HepG2 (cell line): ENCODE measurements around the gene TBX6. TPM values are rescaled to one million over a fixed set of nuclear protein-coding genes. Genes with fewer than 3 reads are reported as not detected.

ENCODE experiments used
- CENPX ChIP-seq: sonication (generic); formaldehyde crosslinking; IDR thresholded peaks from 2 replicates; pipeline ENCODE4 v1.9.0; 2021; ENCODE audit warnings: mild to moderate bottlenecking, missing genetic modification reagents, moderate library complexity
- GLI4 ChIP-seq: sonication (generic); formaldehyde crosslinking; IDR thresholded peaks from 2 replicates; pipeline ENCODE4 v1.5.1; 2020; ENCODE audit warnings: missing genetic modification reagents, mild to moderate bottlenecking, moderate library complexity, borderline replicate concordance
- HOXA7 ChIP-seq: sonication (generic); formaldehyde crosslinking; IDR thresholded peaks from 2 replicates; pipeline ENCODE4 v1.8.1; 2022; ENCODE audit warnings: mild to moderate bottlenecking, missing genetic modification reagents, moderate library complexity
- ISX ChIP-seq: sonication (generic); formaldehyde crosslinking; conservative IDR thresholded peaks from 2 replicates; pipeline ENCODE4 v1.5.0; 2020; ENCODE audit warnings: missing genetic modification reagents
- RERE ChIP-seq: IDR thresholded peaks from 2 replicates; pipeline ENCODE4 v1.6.1; 2016; ENCODE audit warnings: low read depth, missing genetic modification reagents, missing compliant biosample characterization
- SIN3B ChIP-seq: fragments of 150-350 bp; IDR thresholded peaks from 2 replicates; pipeline ENCODE4 v1.6.1; 2014; ENCODE audit warnings: low read length
- SRY ChIP-seq: sonication (generic); formaldehyde crosslinking; IDR thresholded peaks from 2 replicates; pipeline ENCODE4 v1.8.0; 2022; ENCODE audit warnings: mild to moderate bottlenecking, missing genetic modification reagents
- TAF15 ChIP-seq: fragments of 200-400 bp; formaldehyde crosslinking; IDR thresholded peaks from one replicate; pipeline ENCODE4 v1.6.1; 2018; ENCODE audit warnings: mild to moderate bottlenecking, low read depth, low read length; ENCODE audit not compliant: poor library complexity, severe bottlenecking
- TSC22D2 ChIP-seq: sonication (generic); formaldehyde crosslinking; IDR thresholded peaks from 2 replicates; pipeline ENCODE4 v1.5.1; 2020; ENCODE audit warnings: missing genetic modification reagents, mild to moderate bottlenecking, borderline replicate concordance
- ZFAT ChIP-seq: sonication (generic); formaldehyde crosslinking; conservative IDR thresholded peaks from 2 replicates; pipeline ENCODE4 v1.8.1; 2023; ENCODE audit warnings: missing genetic modification reagents, inconsistent platforms
- ZNF180 ChIP-seq: sonication (generic); formaldehyde crosslinking; IDR thresholded peaks from 2 replicates; pipeline ENCODE4 v1.4.0; 2020; ENCODE audit warnings: low read depth, missing genetic modification reagents, borderline replicate concordance
- ZNF224 ChIP-seq: sonication (generic); formaldehyde crosslinking; IDR thresholded peaks from 2 replicates; pipeline ENCODE4 v1.5.0; 2020; ENCODE audit warnings: mild to moderate bottlenecking, missing genetic modification reagents
- ZNF460 ChIP-seq: sonication (generic); formaldehyde crosslinking; IDR thresholded peaks from 2 replicates; pipeline ENCODE4 v1.5.1; 2020; ENCODE audit warnings: missing genetic modification reagents, mild to moderate bottlenecking, borderline replicate concordance
- ZSCAN12 ChIP-seq: sonication (generic); formaldehyde crosslinking; IDR thresholded peaks from 2 replicates; pipeline ENCODE4 v1.9.0; 2021; ENCODE audit warnings: mild to moderate bottlenecking, missing genetic modification reagents
- polyA plus RNA-seq, 8 experiments: library from polyadenylated mRNA; depleted of rRNA in 3 of 8; stranded (reverse) in 7 of 8; unstranded in 1 of 8; fragments of >200 nt; fragmentation: Illumina TruSeq in 4 of 8; extraction: Trizol in 4 of 8; gene quantifications; 2 replicates each; pipeline versions ENCODE4 v1.2.1 to v1.2.3, GENCODE V29; 2011 to 2016; ENCODE audit warnings: low read depth in 4 of 8, missing spikeins in 1 of 8, mixed read lengths in 1 of 8; ENCODE audit not compliant: insufficient read depth in 1 of 8
- total RNA-seq, 5 experiments: library from RNA; depleted of rRNA; stranded (reverse); fragments of >200 nt; fragmentation: Illumina TruSeq; extraction: Trizol; gene quantifications; 2 replicates each; pipeline ENCODE4 v1.2.3, GENCODE V29; 2016; ENCODE audit warnings: low read depth in 1 of 5
- TF ChIP-seq, protein P1 (sequence below): sonication (generic); formaldehyde crosslinking; IDR thresholded peaks from 2 replicates; pipeline ENCODE4 v1.5.0; 2020; ENCODE audit warnings: missing genetic modification reagents
- TF ChIP-seq, protein P2 (sequence below): sonication (generic); formaldehyde crosslinking; IDR thresholded peaks from 2 replicates; pipeline ENCODE4 v1.5.0; 2020; ENCODE audit warnings: missing genetic modification reagents

The TBX6 gene
- total and polyA plus RNA-seq, 2 of the 13 experiments (the other 11 are each of a cell fraction or from before 2014, with no cell fraction given) = 0.24 to 0.42 TPM

- TF ChIP-seq TSC22D2 (CRISPR knock-in tag) = no peak
- TF ChIP-seq, protein P1, sequence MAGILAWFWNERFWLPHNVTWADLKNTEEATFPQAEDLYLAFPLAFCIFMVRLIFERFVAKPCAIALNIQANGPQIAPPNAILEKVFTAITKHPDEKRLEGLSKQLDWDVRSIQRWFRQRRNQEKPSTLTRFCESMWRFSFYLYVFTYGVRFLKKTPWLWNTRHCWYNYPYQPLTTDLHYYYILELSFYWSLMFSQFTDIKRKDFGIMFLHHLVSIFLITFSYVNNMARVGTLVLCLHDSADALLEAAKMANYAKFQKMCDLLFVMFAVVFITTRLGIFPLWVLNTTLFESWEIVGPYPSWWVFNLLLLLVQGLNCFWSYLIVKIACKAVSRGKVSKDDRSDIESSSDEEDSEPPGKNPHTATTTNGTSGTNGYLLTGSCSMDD = 0 out of 2 replicates have a peak, but pooled peaks have one; percentile 63
- TF ChIP-seq TAF15 = peak; percentile 68
- TF ChIP-seq HOXA7 (CRISPR knock-in tag) = no peak
- TF ChIP-seq, protein P2, sequence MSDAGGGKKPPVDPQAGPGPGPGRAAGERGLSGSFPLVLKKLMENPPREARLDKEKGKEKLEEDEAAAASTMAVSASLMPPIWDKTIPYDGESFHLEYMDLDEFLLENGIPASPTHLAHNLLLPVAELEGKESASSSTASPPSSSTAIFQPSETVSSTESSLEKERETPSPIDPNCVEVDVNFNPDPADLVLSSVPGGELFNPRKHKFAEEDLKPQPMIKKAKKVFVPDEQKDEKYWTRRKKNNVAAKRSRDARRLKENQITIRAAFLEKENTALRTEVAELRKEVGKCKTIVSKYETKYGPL = 0 out of 2 replicates have a peak, but pooled peaks have one; percentile 12
- 0 out of 2 replicates have a peak, but pooled peaks have one; percentile 66 for TF ChIP-seq ISX (CRISPR knock-in tag)
- no peak for TF ChIP-seq CENPX (CRISPR knock-in tag)
- no peak for TF ChIP-seq ZNF460
- 0 out of 2 replicates have a peak, but pooled peaks have one; percentile 4 for TF ChIP-seq RERE (CRISPR knock-in tag)
- TF ChIP-seq SIN3B = no peak
- TF ChIP-seq ZSCAN12 (CRISPR knock-in tag) = 0 out of 2 replicates have a peak, but pooled peaks have one; percentile 70
- TF ChIP-seq ZFAT (CRISPR knock-in tag) = peak; percentile 89
- TF ChIP-seq ZNF180 (CRISPR knock-in tag) = 0 out of 2 replicates have a peak, but pooled peaks have one; percentile 59
- TF ChIP-seq ZNF224 (CRISPR knock-in tag) = 0 out of 2 replicates have a peak, but pooled peaks have one; percentile 79
- TF ChIP-seq GLI4 = 0 out of 2 replicates have a peak, but pooled peaks have one; percentile 15
- no peak for TF ChIP-seq SRY
Observed at GRCh38 chr16:30064729-30065101, 27.0 kb downstream of the TBX6 start (continued).
